Cardiac fibroblast (primary cell): ENCODE measurements around the gene MED9.
A peak's percentile ranks its signal among the peaks of the same experiment; 100 is the strongest.

Experiments
- DNase-seq, 2 donors: peaks; one replicate each; pipeline versions ENCODE4 v3.0.0 to v3.0.0-alpha.2; 2010; ENCODE audit warnings: low read depth in 2 of 2
- H3K4me3 ChIP-seq, 2 donors: replicated peaks in 1 of 2; 1 replicate in 1 of 2; 2 replicates in 1 of 2; pipeline ENCODE4 v1.5.1; 2011; ENCODE audit warnings: low read depth in 2 of 2, low read length in 2 of 2, mild to moderate bottlenecking in 2 of 2, moderate library complexity in 1 of 2
- TF ChIP-seq, protein P1 (sequence below): IDR thresholded peaks from one replicate; pipeline ENCODE4 v1.5.1; 2011; ENCODE audit warnings: low read depth, mild to moderate bottlenecking, low read length, inconsistent platforms

Gene MED9

DNA sequence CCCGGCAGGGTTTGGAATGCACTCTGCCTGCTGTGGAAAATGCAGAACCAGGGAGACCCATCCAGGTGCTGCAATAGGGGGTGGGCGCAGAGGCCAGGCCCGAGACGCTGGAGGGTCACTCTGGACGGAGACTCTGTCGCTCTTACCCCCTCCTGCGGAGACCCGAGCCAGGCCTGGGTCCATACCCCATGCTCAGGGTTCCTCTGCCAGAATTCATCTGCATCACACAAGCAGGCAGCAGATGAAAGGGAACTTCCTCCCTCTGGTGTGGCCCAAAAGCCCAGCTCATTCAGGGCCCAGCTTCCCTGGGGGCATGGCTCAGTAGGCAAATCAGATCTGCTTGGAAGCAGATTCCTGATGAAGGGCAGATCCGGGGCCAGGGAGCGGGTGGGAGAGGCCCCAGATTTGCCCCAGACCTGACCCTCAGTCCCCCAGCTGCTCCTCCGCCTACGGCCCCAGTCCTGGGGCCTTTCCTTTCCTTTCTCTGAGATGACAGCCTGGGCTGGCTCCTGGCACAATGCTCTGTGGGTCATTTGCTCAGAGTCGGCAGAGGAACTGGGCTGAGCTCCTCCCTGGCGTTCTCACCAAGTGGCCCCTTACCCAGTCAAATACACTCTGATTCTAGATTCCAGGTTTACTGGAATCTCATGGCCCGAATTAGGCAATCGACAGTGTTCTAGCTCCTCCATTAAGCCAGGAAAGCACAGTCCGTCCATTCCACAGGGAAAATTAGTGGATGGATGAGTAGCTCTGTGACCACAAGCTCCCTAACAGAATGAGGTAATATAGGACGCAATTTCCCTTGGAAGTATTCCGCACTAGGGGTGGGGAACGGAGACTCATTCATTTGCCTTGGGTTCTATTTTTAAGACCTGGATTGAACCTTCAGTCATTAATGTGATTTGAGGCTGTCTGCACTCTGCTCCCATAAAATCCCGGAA lies 38.5 kb downstream of the MED9 start:
- TF ChIP-seq, protein P1, sequence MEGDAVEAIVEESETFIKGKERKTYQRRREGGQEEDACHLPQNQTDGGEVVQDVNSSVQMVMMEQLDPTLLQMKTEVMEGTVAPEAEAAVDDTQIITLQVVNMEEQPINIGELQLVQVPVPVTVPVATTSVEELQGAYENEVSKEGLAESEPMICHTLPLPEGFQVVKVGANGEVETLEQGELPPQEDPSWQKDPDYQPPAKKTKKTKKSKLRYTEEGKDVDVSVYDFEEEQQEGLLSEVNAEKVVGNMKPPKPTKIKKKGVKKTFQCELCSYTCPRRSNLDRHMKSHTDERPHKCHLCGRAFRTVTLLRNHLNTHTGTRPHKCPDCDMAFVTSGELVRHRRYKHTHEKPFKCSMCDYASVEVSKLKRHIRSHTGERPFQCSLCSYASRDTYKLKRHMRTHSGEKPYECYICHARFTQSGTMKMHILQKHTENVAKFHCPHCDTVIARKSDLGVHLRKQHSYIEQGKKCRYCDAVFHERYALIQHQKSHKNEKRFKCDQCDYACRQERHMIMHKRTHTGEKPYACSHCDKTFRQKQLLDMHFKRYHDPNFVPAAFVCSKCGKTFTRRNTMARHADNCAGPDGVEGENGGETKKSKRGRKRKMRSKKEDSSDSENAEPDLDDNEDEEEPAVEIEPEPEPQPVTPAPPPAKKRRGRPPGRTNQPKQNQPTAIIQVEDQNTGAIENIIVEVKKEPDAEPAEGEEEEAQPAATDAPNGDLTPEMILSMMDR = no peak
- no peak overlapping the region for H3K4me3 ChIP-seq
- peak in 1 of 2 donors; percentile 44 for DNase-seq

DNA sequence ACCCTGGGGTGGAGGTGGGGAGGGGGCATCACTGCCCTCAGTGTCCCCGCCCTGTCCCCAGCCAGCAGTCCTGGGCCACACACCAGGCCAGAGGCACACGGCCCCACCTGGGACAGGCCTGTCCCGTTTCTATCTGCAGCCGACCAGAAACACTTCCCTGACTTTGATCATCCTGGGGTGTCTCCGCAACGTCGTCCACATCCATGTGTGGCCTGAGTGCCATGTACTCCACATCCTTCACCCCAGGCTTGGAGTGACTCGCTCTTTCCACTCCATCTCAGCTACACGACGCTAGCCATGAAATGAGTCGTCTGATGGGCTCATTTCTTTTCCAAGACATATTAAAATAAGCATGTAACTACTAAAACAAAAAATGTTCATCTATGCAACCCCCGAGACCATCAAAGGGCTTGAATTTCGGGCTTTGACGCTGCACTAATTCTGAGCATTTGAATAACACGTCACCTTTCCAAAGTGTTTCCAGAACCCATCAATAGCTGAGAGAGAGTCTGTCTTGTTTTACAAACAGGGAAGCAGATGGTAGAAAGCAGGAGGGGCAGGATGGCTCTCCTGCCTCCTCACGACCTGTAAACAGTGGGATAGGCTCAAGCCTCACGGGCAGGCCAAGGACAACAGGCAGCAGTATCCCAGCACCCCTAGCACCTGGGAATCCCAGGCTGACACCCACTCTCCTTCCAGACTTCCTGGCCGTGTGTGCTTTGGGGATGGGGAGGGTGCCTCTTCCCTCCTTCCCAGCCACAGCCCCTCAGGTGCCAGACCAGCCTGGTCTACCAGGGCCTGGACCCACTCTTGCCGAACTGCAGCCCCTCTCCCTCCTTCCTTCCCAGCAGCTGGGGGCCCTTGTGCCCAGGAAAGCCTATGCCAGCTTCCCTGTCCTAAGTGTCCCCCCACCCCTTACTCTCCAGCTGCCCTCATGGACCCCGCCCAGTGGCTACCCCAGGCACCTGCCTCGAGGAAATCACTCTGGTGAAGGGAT lies 39.4 kb downstream of the MED9 start:
- no peak overlapping the region for H3K4me3 ChIP-seq
- peak; percentile 22 to 48 for DNase-seq
- TF ChIP-seq, protein P1 = no peak

DNA sequence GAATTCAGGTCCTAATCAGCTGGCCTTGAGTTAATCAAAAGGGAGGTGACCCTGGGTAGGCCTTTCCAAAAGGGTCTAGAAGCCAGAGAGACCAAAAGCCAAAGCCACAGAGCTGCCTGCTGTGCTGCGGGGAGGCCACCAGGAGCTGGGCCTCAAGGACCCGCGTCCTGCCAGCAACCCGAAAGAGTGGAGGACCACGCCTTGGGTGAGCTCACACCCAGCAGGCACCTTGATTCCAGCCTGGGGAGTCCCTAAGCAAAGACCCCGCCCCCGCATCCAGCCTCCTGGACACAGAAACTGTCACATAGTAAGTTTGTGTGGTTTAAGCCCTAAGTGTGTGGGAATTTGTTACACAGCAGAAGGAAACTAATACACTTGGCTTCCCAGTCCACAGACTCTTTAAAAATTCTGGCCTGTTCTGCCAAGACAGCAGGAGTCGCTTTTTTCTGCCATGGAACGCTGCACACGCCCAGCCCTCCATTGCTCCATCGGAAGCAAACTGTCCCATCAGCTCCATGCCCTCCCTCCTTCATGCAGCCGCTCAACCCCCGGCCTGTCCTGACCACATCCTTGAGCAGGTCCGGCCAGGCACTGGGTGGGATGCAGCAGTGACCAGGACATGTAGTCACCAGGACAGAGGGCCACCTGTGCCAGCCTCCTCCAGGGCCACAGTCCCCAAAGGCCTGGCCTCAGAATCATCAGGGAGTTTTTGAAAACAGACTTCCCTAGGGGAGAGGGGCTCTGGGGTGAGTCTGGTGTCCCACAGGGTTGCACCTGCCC lies 40.3 kb downstream of the MED9 start:
- TF ChIP-seq, protein P1 = no peak
- no peak for DNase-seq
- H3K4me3 ChIP-seq = no peak overlapping the region

DNA sequence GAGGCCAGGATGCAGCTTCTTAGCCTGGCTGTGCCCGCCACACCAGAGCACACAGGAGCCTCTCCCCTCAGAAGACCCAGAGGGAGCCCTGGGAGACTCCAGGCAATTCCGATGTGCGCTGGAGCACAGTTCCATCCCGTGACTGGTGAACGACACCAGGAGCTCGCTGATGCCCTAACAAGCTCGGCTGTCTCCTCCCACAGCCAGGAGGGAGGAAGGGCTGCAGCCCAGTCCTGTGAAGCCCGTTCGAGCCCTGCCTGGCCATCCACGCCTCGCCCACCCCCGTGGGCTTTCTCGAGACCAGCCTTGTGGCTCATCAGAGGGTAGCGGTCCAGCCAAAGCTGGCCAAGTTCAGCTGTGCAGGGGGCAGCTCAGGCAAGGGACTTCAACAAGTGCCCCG lies 41.2 kb downstream of the MED9 start:
- TF ChIP-seq, protein P1 = no peak
- no peak overlapping the region for H3K4me3 ChIP-seq
- DNase-seq = no peak

DNA sequence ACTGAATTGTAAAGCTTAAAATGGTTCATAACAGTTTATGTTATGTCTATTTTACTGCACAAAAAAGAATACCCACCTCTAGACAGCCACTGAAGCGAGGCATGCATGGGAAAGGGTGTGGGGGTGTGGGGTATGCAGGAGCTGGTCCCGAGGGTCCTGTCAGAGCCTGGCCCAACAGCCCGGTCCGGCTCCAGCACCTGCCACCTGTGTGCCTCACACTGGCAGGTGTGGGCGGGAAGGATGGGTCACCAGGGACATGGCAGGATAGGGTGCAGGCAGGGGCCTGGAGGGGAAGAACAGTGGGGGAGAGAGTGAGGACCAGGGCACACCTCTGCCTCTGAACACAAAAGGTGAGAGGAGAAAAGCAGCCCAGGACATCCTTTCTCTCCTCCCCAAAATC lies 42.2 kb downstream of the MED9 start:
- no peak for DNase-seq
- no peak overlapping the region for H3K4me3 ChIP-seq
- TF ChIP-seq, protein P1 = no peak

DNA sequence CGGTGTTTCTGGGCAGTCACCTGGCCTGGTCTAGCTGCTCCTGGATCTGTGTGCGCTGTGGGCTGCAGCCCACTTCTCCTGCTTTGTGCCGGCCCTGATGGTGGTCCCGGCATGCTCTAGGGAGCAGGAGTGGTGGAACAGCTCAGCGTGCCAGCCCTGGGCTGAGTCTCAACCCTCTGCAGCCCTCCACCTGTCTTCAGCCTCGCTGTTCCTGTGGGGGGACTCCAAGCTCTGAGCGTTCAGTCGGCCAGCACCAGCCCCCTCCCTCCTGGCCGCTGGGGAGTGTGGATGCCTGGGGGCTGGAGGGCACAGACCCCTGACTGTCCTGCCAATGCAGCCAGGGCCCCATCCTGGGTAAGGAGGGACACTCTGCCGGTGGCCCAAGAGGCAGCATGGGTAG lies 43.1 kb downstream of the MED9 start:
- H3K4me3 ChIP-seq = no peak overlapping the region

More for the DNA sequence above, 43.1 kb downstream of the MED9 start:
- no peak for DNase-seq
- TF ChIP-seq, protein P1 = no peak
